A673 (cell line): ENCODE data around the gene CD180. TPM values are rescaled to one million over a fixed set of nuclear protein-coding genes. Genes with fewer than 3 reads are reported as not detected.

ENCODE experiments used
- BruUV-seq: library from RNA; stranded (reverse); fragments of 400-500 nt; replicated peaks from 2 replicates; lab custom pipeline; 2021; lab: Mats Ljungman, UMichigan
- CTCF ChIA-PET: fragments of 300-600 bp; sonication (Branson Sonifier 250); formaldehyde crosslinking; loops from one replicate; lab custom pipeline; 2022; ENCODE audit warnings: antibody characterized with exemption; lab: Charles Lee
- POLR2A ChIA-PET: fragments of 300-600 bp; sonication (Branson Sonifier 250); formaldehyde crosslinking; loops from one replicate; lab custom pipeline; 2022; ENCODE audit warnings: antibody characterized with exemption; ENCODE audit not compliant: low non-redundant PET; lab: Charles Lee
- DNase-seq: peaks from one replicate; pipeline ENCODE4 v3.0.0-alpha.2; 2015; ENCODE audit warnings: low spot score
- H3K27ac ChIP-seq: fragments of 200-600 bp; sonication (generic); 2 replicates; pipeline ENCODE4 v1.5.1; 2016; ENCODE audit warnings: mixed run types, low read depth, mild to moderate bottlenecking, mixed read lengths, antibody characterized with exemption, low read length; ENCODE audit not compliant: poor library complexity, severe bottlenecking
- H3K27me3 ChIP-seq: fragments of 200-600 bp; sonication (generic); replicated peaks from 2 replicates; pipeline ENCODE4 v1.6.1; 2017; ENCODE audit warnings: mixed run types, low read depth, mild to moderate bottlenecking, mixed read lengths, antibody characterized with exemption, low read length; ENCODE audit not compliant: insufficient read depth, poor library complexity
- H3K36me3 ChIP-seq: fragments of 200-600 bp; sonication (generic); 2 replicates; pipeline ENCODE4 v1.6.1; 2016; ENCODE audit warnings: mixed run types, mild to moderate bottlenecking, mixed read lengths, antibody characterized with exemption, low read length; ENCODE audit not compliant: insufficient read depth, poor library complexity, severe bottlenecking
- H3K4me1 ChIP-seq: fragments of 200-600 bp; sonication (generic); 2 replicates; pipeline ENCODE4 v1.6.1; 2017; ENCODE audit warnings: mixed run types, mild to moderate bottlenecking, mixed read lengths, antibody characterized with exemption, low read length; ENCODE audit not compliant: insufficient read depth, poor library complexity, severe bottlenecking
- H3K4me3 ChIP-seq: fragments of 200-600 bp; sonication (generic); 2 replicates; pipeline ENCODE4 v1.5.1; 2016; ENCODE audit warnings: low read depth, mixed run types, mild to moderate bottlenecking, mixed read lengths, low read length; ENCODE audit not compliant: poor library complexity, severe bottlenecking
- H3K9me3 ChIP-seq: fragments of 200-600 bp; sonication (generic); 2 replicates; pipeline ENCODE4 v1.6.1; 2016; ENCODE audit warnings: mixed run types, low read depth, mild to moderate bottlenecking, mixed read lengths, antibody characterized with exemption, low read length; ENCODE audit not compliant: poor library complexity, severe bottlenecking
- CTCF ChIP-seq: fragments of 300-800, 200-600 bp; sonication (generic); conservative IDR thresholded peaks from 2 replicates; pipeline ENCODE4 v1.5.1; 2017; ENCODE audit warnings: low read depth, mild to moderate bottlenecking, antibody characterized with exemption, low read length, moderate library complexity, mixed read lengths
- EZH2 ChIP-seq: fragments of 200-600 bp; sonication (generic); IDR thresholded peaks from 2 replicates; pipeline ENCODE4 v1.6.1; 2017; ENCODE audit warnings: borderline replicate concordance, low read depth, mild to moderate bottlenecking, mixed read lengths, antibody characterized with exemption, low read length; ENCODE audit not compliant: poor library complexity, severe bottlenecking
- intact Hi-C: fragments of 100-400 bp; cut with micrococcal nuclease; formaldehyde crosslinking; loops from one replicate; pipeline ENCODE4 v1.10.0; 2022; ENCODE audit not compliant: unreplicated experiment
- total RNA-seq: library from RNA; stranded (reverse); gene quantifications from 2 replicates; pipeline ENCODE4 v1.2.3, GENCODE V29; 2021

CD180 gene
- total RNA-seq, 1 experiment from 2014 or later: not detected

DNA sequence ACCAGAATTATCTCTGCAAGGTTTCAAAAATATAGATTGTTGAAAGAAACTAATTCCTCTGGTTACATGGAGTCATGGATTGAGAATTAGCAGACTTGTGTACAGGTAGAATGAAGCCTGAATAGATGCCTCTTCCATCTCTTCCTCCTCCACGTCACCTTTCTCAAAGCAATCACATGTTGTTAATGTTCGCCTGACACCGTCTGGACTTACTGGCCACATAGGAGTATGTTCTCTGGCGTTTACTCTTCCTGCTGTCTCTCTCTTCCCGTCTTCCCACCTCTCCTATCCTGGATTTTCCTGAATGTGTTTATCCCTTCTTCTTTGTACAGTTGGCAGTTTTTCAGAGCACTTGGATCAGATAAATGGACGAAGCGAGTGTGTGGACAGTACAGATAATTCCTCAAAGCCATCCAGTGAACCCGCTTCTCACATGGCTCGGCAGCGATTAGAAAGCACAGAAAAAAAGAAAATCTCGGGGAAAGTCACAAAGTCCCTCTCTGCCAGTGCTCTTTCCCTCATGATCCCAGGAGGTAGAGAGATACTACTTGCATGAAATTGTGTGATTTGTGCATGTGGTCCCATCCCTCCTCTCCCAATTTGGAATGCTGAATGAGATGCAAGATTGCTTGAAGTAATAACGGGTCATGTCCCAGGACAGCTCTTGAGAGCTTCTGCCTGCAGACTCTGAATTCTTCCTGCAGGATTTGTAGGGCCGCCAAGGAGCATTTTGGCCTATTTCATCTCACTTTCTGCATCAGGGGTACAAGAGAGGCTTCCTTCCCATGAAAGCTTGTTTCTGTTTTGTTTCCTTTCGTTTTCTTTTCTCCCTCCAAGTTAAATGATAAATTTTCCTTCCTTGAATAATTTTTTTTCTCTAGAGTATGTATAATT lies 47.3 kb downstream of the CD180 start:
- ChIA-PET POLR2A (no interaction called here), CTCF (no interaction called here)
- H3K4me1 ChIP-seq: no peaks in the 10 kb centered on the region
- H3K36me3 ChIP-seq: no peaks in the 10 kb centered on the region
- intact Hi-C loops: loop anchor here (10.0 kb wide), 1 partner anchor 345 kb away; no protein-coding TSS in a partner anchor
- no peak overlapping the region for H3K27ac ChIP-seq
- TF ChIP-seq EZH2 (no peak), CTCF (no peak)
- DNase-seq: no peak
- no peaks in the 10 kb centered on the region for H3K9me3 ChIP-seq
- H3K4me3 ChIP-seq: no peak overlapping the region
- no peaks in the 10 kb centered on the region for H3K27me3 ChIP-seq
- no TSS peak for BruUV-seq

DNA sequence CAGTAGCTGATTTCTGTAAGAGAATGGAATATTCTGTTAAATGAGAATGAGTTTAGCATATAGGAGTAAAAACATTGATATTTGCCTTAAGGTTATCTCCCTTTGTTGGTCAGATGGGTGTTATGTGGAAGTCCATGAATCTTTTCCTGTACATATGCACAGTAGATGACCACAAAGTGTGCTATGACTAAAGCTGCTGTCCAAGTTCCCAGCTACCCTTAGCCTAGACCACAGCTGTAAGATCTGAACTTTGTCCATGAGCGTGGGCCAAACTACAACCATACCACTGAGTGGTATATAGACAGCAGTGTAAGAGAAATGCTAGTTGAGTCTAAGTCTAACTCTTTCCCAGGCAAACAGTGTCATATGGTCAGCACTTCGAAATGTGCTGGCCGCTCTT lies 48.8 kb downstream of the CD180 start:
- TF ChIP-seq EZH2 (no peak), CTCF (no peak)
- POLR2A ChIA-PET: no interaction called here
- CTCF ChIA-PET: no interaction called here
- no peak overlapping the region for H3K27ac ChIP-seq
- no peaks in the 10 kb centered on the region for H3K4me1 ChIP-seq
- no peak overlapping the region for H3K4me3 ChIP-seq
- DNase-seq: no peak
- H3K36me3 ChIP-seq: no peaks in the 10 kb centered on the region
- BruUV-seq: no TSS peak
- no peaks in the 10 kb centered on the region for H3K27me3 ChIP-seq
- intact Hi-C loops: loop anchor here (10.0 kb wide), 1 partner anchor 343 kb away; no protein-coding TSS in a partner anchor
- no peaks in the 10 kb centered on the region for H3K9me3 ChIP-seq

GRCh38 chr5:67146981-67147380 lies 49.6 kb downstream of the CD180 start:
- CTCF ChIA-PET: no interaction called here
- no peak overlapping the region for H3K27ac ChIP-seq
- intact Hi-C loops: loop anchor here (10.0 kb wide), 1 partner anchor 342 kb away; no protein-coding TSS in a partner anchor

More at GRCh38 chr5:67146981-67147380, 49.6 kb downstream of the CD180 start:
- H3K36me3 ChIP-seq: no peaks in the 10 kb centered on the region
- no TSS peak for BruUV-seq
- DNase-seq: no peak
- no peak overlapping the region for H3K4me3 ChIP-seq
- POLR2A ChIA-PET: no interaction called here
- H3K9me3 ChIP-seq: no peaks in the 10 kb centered on the region
- no peaks in the 10 kb centered on the region for H3K4me1 ChIP-seq
- TF ChIP-seq EZH2: no peak
- no peaks in the 10 kb centered on the region for H3K27me3 ChIP-seq
